ENCODE results near the gene RP2.

The RP2 gene

GRCh38 chrX:46836701-46837557 is at the start of gene RP2:
Gene RP2, plus strand, starts transcription at chrX:46837043. Its CDS starts 58 bp downstream, at chrX:46837101.
- FAIRE-seq = peak; percentile 72

DNA sequence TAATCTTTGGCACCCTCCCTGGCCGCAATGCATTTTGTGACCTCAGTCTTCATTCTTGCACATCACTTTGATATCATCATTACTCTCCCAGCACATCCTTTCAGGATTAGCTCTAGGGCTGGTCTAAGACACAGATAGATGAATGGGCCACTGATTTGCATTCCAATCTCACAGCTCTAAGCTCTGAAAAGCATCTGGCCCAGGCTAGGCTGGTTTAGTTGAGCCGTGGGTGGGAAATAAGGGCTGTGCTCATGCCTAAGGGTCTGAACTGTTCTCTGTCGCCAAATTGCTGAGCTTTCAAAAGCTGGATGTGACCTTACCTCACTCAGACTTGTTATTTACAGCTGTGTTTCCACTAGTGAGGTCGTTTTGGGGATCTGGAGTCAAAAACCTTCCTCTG is 47.9 kb upstream of the RP2 start:
- no peak for FAIRE-seq

GRCh38 chrX:46791927-46792809 is 44.7 kb upstream of the RP2 start:
- no peak for FAIRE-seq

GRCh38 chrX:46792810-46793188 is 44.0 kb upstream of the RP2 start:
- no peak for FAIRE-seq

GRCh38 chrX:46793386-46794143 is 43.3 kb upstream of the RP2 start:
- no peak for FAIRE-seq

GRCh38 chrX:46796574-46797191 is 40.2 kb upstream of the RP2 start:
- peak; percentile 33 for FAIRE-seq

GRCh38 chrX:46803140-46803539 is 33.7 kb upstream of the RP2 start:
- FAIRE-seq = no peak

DNA sequence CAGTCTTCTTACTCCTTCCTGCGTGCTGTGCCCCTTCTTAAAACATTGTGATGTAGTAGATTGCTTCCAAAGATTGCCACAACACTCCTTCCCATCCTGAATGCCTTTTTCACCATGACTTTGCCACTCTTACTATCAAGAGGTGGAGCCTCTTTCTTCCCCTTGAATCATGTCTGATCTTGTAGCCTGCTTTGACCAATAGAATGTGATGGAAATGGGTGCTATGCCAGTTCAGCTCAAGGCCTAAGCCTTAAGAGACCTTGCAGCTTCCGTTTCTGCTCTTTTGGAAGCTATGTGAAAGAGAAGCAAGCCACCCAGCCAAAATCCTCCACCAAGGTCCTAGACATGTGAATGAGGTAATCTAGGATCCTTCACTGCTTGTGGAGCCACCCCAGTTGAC is 31.6 kb upstream of the RP2 start:
- no peak for FAIRE-seq

DNA sequence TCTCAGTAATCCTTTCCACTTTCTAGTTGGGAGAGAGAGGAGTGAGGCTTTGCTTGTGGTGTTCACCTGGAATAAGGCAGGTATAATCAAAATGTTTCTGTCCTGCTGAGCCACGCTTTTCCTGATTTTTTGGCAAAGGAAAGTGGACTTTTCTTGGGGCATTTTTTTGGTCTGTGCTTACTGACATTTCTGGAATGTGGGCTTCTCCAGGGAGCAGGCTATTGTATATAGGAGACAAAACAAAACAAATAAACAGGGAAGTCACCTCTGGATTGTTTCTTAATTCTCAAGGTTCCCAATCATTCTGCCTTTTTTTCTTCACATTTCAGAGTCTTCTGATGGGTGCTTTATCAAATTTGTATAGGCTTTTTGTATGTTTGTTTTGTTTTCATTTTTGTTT is 25.7 kb upstream of the RP2 start:
- FAIRE-seq = no peak

GRCh38 chrX:46812445-46812844 is 24.4 kb upstream of the RP2 start:
- FAIRE-seq = no peak

- FAIRE-seq = no peak
Measured at GRCh38 chrX:46814966-46815365, 21.9 kb upstream of the RP2 start.

DNA sequence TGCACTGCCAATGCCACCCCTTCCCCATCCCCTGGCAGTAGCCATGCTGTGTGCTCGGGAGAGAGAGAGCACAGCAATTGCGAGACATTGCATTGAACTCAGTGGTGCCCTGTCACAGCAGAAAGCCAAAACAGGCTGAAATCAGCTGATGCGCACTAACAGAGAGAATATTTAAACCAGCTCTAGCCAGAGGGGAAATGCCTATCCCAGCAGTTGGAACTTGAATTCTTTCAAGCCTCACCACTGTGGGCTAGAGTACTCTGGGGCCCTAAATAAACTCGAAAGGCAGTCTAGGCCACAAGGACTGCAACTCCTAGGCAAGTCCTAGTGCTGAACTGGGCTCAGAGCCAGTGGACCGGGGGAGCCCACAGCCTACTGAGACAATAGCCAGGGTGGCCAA is 17.7 kb upstream of the RP2 start:
- no peak for FAIRE-seq

DNA sequence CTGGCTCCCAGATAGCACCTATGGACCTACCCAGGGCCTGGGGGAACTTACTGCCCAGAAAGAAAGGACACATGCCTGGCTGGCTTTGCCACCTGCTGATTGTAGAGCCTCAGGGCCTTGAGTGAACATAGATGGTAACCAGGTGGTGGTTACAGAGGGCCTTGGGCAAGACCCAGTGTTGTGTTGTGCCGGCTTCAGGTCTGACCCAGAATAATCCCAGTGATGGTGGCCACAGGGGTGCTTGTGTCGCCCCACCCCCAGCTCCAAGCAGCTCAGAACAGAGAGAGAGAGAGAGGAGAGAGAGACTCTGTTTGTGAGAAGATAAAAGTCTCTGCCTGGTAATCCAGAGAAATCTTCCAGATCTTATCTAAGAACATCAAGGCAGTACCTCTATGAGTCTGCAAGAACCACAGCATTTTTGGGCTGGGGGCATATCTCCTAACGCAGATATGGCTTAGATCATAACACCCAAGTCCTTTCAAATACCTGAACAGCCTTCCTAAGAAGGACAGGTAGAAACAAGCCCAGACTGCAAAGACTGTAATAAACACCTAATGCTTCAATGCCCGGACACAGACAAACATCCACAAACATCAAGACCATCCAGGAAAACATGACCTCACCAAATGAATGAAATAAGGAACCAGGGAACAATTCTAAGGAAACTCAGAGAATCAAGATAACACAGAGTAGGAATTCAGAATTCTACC is 16.3 kb upstream of the RP2 start:
- FAIRE-seq = no peak

- no peak for FAIRE-seq
Measured at GRCh38 chrX:46823481-46823880, 13.4 kb upstream of the RP2 start.

GRCh38 chrX:46831765-46832327 is 5.0 kb upstream of the RP2 start:
- FAIRE-seq = no peak

DNA sequence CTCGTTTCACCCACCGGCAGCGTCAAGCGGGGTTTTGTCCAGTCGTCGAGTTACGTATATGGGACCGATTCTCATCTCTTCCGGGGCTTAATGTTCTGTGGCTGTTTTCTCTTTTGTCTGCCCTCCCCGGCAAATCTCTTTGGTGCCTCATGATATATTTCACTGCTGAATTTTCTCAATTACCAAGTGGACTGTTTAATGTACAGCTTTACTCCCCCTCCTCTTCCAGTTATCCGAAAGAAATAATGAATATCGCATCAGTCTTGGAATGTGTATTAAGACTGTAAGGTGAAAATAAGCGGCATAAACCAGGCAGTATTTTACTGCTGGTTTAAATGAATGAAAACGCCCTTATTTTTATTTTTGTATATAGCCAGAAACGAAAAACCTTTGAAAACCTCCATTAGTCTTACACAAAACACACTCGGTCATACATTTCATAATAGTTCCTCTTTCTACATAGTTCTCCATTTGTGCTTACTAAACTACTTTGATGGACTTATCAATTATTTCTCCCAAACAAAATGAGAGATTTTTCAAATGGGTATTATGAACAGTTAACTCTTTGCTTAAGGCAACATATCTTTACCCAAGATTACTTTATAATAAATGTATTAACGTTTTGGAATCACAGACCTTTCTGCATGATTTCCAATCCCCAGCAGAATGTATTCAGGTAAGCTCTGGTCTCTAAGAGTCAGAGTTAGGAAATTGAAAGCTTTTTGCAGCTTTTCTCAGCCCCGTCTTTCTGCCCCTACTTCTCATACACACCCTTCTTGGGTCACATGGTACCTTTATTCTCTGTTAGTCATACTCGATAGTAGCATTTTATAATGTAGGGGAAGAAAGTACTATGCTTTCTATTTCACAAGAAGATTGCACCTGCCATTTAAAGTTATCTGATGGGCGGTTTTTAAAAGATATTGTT is 979 bp downstream of the RP2 start:
- no peak for FAIRE-seq

DNA sequence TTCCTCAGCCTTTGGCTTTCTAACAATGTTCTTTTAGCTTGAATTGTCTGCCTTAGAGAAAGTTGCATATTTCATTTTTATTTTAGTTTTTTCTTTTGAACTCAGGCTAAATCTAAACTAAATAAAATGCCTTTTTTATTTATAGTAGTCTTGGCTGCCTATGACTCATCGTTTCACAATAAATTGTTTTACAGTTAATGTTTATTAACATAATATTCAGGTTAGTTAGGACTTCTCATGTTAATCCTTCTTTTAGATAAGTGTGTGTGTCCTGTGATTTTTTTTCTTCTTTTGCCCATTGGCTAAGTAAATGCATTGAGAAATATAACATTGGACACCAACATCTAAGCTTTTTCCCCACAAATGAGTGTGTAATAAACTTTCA is 1.6 kb downstream of the RP2 start:
- no peak for FAIRE-seq

- no peak for FAIRE-seq
Measured at GRCh38 chrX:46838974-46839480, 2.2 kb downstream of the RP2 start.

GRCh38 chrX:46840946-46841345 is 4.1 kb downstream of the RP2 start:
- no peak for FAIRE-seq

DNA sequence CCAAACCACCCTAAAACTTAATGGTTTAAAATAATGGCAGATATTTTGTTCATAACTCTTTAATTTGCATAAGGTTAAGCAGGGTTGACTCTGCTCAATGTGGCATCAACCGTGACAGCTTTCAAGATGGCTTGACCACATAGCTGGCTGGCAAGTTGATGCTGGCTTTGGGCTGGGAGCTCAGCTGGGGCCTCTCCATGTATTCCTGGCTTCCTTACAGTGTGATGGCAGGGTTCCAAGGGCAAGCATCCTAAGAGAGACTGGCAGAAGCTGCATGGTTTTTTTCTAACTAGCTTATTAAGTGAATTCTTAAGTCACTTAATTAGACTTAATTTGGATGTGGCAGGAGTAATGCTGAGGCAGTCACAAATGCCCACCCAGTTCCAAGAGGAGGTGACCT is 4.5 kb downstream of the RP2 start:
- FAIRE-seq = no peak

All from endometrium (tissue), 2 donors.